Fibroblast of pulmonary artery (primary cell): ENCODE data around the gene CCDC190.
A peak's percentile ranks its signal among the peaks of the same experiment; 100 is the strongest.
"Not testable (repeated sequence)": the region's sequence is repeated elsewhere in the genome, so short reads cannot be mapped to it uniquely, and the experiment has no call there.

ENCODE experiments used
- DNase-seq: peaks from one replicate; pipeline ENCODE4 v3.0.0-alpha.2; 2010; ENCODE audit warnings: low read depth
- H3K4me3 ChIP-seq: replicated peaks from 2 replicates; pipeline ENCODE4 v1.5.1; 2011; ENCODE audit warnings: low read depth, mild to moderate bottlenecking, control low read depth, low read length, moderate library complexity
- TF ChIP-seq, protein P1 (sequence below): IDR thresholded peaks from 2 replicates; pipeline ENCODE4 v1.5.1; 2011; ENCODE audit warnings: mild to moderate bottlenecking, control low read depth, low read length, inconsistent platforms; ENCODE audit errors: missing control alignments

CCDC190 gene

DNA sequence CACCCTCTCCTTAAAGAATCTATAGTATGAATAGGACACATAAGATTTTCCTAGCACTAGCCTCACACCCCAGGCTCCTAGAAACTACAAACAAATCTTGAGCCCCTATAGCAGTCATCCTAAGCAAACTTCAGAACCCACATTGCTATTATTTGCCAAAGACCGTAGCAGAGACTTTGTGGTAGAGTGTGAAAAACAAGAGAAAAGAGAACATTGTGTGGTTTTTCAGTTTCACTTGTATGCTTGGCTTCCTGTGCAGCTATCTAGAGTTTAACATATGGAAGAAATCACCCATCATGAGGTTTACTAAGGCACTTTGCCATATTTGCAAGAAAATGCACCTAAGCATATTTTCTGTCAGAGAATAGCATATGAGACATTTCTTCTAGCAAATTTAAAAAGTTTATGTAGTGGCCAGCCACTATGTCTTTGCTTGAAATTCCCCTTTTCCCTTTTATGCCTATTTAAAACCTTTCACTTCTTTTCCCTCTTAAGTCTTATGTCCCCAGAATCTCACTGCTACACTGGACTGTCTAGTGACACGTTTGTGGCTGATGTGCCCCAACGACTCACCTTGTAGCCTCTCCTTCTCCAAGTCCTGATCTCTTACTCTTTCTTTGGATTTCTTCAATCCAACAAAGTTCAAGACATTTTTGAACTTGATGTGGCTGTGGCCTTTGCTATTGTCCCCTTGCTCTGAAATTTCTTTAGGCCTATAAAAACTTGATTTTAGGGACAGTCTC is 25.6 kb downstream of the CCDC190 start:
- no peak overlapping the region for H3K4me3 ChIP-seq
- TF ChIP-seq, protein P1, sequence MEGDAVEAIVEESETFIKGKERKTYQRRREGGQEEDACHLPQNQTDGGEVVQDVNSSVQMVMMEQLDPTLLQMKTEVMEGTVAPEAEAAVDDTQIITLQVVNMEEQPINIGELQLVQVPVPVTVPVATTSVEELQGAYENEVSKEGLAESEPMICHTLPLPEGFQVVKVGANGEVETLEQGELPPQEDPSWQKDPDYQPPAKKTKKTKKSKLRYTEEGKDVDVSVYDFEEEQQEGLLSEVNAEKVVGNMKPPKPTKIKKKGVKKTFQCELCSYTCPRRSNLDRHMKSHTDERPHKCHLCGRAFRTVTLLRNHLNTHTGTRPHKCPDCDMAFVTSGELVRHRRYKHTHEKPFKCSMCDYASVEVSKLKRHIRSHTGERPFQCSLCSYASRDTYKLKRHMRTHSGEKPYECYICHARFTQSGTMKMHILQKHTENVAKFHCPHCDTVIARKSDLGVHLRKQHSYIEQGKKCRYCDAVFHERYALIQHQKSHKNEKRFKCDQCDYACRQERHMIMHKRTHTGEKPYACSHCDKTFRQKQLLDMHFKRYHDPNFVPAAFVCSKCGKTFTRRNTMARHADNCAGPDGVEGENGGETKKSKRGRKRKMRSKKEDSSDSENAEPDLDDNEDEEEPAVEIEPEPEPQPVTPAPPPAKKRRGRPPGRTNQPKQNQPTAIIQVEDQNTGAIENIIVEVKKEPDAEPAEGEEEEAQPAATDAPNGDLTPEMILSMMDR = no peak
- peak; percentile 47 for DNase-seq

- DNase-seq = no peak
- TF ChIP-seq, protein P1 = no peak
- H3K4me3 ChIP-seq = no peak overlapping the region
Measured at GRCh38 chr1:162832470-162832869, 28.5 kb downstream of the CCDC190 start.

GRCh38 chr1:162829268-162829667 is 31.7 kb downstream of the CCDC190 start:
- TF ChIP-seq, protein P1 = no peak
- DNase-seq = no peak
- no peak overlapping the region for H3K4me3 ChIP-seq

DNA sequence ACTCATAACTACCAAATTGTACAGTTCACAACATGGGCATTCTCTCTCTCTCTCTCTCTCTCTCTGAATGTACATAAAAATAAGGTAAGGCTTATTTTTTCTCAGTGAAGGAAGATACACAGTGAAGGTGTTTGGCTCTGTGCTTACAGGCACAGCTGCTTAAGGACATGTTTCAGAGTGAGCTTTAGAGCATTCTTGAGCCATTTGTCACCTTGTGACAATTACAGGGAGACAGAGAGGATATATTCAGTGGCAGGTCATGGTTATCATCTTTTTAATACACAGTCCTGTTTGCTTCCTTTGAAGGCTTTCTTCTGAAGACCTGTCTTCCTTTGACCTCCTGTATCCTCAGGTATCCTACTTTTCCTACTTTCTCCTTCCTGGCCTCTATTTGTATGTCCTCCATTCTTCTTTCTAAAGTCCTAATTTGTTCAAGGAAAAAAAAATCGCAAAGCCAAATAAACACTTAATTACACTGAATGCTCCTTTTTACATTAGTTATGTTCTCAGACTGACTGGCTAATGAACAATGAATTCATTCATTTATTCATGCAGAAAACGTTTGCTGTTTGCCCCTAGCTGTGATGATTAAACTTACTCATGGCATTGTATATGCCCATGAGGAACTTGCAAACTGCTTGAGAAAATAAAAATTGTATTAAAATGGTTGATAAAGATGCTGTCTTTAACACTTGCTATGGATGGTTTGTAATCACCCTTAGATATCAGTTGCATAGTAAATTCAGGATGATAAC is 37.0 kb downstream of the CCDC190 start:
- DNase-seq = no peak
- H3K4me3 ChIP-seq = no peak overlapping the region
- TF ChIP-seq, protein P1 = no peak

- TF ChIP-seq, protein P1 = no peak
- DNase-seq = no peak
Measured at GRCh38 chr1:162823231-162823630, 37.7 kb downstream of the CCDC190 start.

DNA sequence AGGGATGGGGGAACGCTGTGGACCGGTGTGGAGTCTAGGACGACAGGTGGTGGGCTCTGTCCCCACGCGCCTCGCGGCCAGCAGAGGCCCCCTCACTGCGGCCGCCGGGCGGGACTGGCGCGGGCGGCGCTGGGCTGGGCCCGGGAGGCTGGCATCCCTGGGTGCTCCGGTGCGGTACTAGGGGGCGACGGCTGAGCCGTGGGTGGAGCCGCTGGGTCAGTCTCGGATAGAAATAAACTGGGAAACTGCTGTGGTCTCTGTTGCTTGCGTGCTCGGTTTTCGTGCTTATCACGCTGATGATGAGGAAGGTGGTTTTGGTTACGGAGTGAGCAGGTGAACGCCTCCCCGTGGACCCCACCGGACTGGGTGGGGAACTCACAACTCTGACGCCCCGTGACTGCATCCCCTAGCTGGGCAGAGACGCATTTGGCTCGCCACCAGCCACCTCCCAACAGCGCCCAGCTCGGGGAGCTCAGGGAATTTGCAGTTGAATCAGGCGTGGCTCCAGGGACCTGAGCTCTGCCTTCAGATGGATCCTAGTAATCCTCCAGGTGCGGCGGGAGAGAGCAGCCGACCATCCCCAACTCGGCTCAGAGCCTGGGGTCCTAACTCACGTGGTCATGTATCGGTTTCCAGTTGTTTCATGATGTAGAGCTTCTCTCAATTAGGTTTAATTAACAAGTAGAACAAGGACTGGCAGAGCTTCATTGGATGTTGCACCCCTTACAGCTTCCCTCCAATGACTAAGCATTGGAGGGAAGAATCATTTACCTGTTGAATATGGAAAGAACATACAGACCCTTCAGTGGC is 38.4 kb downstream of the CCDC190 start:
- TF ChIP-seq, protein P1 = no peak
- no peak for DNase-seq
- peak overlapping the region; percentile 56 for H3K4me3 ChIP-seq

More at GRCh38 chr1:162823231-162823630, 37.7 kb downstream of the CCDC190 start:
- no peak overlapping the region for H3K4me3 ChIP-seq

- H3K4me3 ChIP-seq, DNase-seq: not testable (repeated sequence)
Measured at GRCh38 chr1:162818666-162819065, 42.3 kb downstream of the CCDC190 start.

- not testable (repeated sequence) for H3K4me3 ChIP-seq, DNase-seq
Measured at GRCh38 chr1:162818136-162818535, 42.8 kb downstream of the CCDC190 start.

- not testable (repeated sequence) for DNase-seq, H3K4me3 ChIP-seq
Measured at GRCh38 chr1:162812357-162812756, 48.6 kb downstream of the CCDC190 start.

DNA sequence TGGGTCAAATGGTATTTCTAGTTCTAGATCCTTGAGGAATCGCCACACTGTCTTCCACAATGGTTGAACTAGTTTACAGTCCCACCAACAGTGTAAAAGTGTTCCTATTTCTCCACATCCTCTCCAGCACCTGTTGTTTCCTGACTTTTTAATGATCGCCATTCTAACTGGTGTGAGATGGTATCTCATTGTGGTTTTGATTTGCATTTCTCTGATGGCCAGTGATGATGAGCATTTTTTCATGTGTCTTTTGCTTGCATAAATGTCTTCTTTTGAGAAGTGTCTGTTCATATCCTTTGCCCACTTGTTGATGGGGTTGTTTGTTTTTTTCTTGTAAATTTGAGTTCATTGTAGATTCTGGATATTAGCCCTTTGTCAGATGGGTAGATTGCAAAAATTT is 53.5 kb downstream of the CCDC190 start:
- H3K4me3 ChIP-seq, DNase-seq: not testable (repeated sequence)
